Smooth muscle cell (in vitro differentiated cells): ENCODE measurements around the gene DISC1. TPM values are rescaled to one million over a fixed set of nuclear protein-coding genes. Genes with fewer than 3 reads are reported as not detected.

Experiments used
- DNase-seq: peaks from one replicate; lab custom pipeline; 2025; ENCODE audit not compliant: unreplicated experiment; lab: John Stamatoyannopoulos, UW
- H2AFZ ChIP-seq: fragments of 200-600 bp; sonication (generic); 2 replicates; pipeline ENCODE4 v1.6.0; 2016; ENCODE audit warnings: antibody characterized with exemption, low read depth, mild to moderate bottlenecking
- H3F3A ChIP-seq: fragments of 200-600 bp; sonication (generic); 2 replicates; pipeline ENCODE4 v1.6.0; 2017; ENCODE audit warnings: antibody characterized with exemption, low read depth
- H3K27ac ChIP-seq: fragments of 200-600 bp; sonication (generic); 2 replicates; pipeline ENCODE4 v1.5.1; 2016; ENCODE audit warnings: low read depth, mild to moderate bottlenecking
- H3K27me3 ChIP-seq: fragments of 200-600 bp; sonication (generic); 2 replicates; pipeline ENCODE4 v1.6.1; 2016; ENCODE audit warnings: low read depth, mild to moderate bottlenecking
- H3K36me3 ChIP-seq: fragments of 200-600 bp; sonication (generic); 2 replicates; pipeline ENCODE4 v1.5.1; 2016; ENCODE audit warnings: low read depth
- H3K4me1 ChIP-seq: fragments of 200-600 bp; sonication (generic); 2 replicates; pipeline ENCODE4 v1.5.1; 2016; ENCODE audit warnings: low read depth
- H3K4me2 ChIP-seq: fragments of 200-600 bp; sonication (generic); 2 replicates; pipeline ENCODE4 v1.6.0; 2016; ENCODE audit warnings: mild to moderate bottlenecking
- H3K4me3 ChIP-seq: fragments of 200-600 bp; sonication (generic); 2 replicates; pipeline ENCODE4 v1.5.1; 2016; ENCODE audit warnings: mild to moderate bottlenecking
- H3K79me2 ChIP-seq: fragments of 200-600 bp; sonication (generic); 2 replicates; pipeline ENCODE4 v1.6.0; 2016; ENCODE audit warnings: low read depth, mild to moderate bottlenecking
- H3K9ac ChIP-seq: fragments of 200-600 bp; sonication (generic); 2 replicates; pipeline ENCODE4 v1.6.0; 2016; ENCODE audit warnings: low read depth
- H3K9me3 ChIP-seq: fragments of 200-600 bp; sonication (generic); replicated peaks from 2 replicates; pipeline ENCODE4 v1.5.1; 2016; ENCODE audit warnings: low read depth
- H4K20me1 ChIP-seq: fragments of 200-600 bp; sonication (generic); 2 replicates; pipeline ENCODE4 v1.6.0; 2016; ENCODE audit warnings: low read depth
- CTCF ChIP-seq: fragments of 200-600 bp; sonication (generic); IDR thresholded peaks from 2 replicates; pipeline ENCODE4 v1.5.1; 2017; ENCODE audit warnings: borderline replicate concordance, mild to moderate bottlenecking, antibody characterized with exemption; ENCODE audit not compliant: insufficient read depth, poor library complexity, severe bottlenecking
- WGBS: methylation state at CpG from one replicate; pipeline ENCODE4 v1.1.7; 2016; ENCODE audit warnings: low lambda C conversion rate; 5-methylcytosine and 5-hydroxymethylcytosine counted together
- polyA plus RNA-seq: library from polyadenylated mRNA; unstranded; fragments of >200 nt; fragmentation: Nextera tagmentation; extraction: Ambion mirVana; gene quantifications from 2 replicates; pipeline ENCODE4 v1.2.1, GENCODE V29; 2016
- total RNA-seq: library from RNA; depleted of rRNA; stranded (reverse); fragments of >200 nt; gene quantifications from 2 replicates; pipeline ENCODE4 v1.2.3, GENCODE V29; 2014

The DISC1 gene
- total and polyA plus RNA-seq, 2 experiments from 2014 or later = 0.89 to 4.3 TPM

GRCh38 chr1:231850786-231851185 is 224.2 kb downstream of the DISC1 start:
- H4K20me1 ChIP-seq = no peaks in the 10 kb centered on the region
- no peaks in the 10 kb centered on the region for H3K36me3 ChIP-seq
- no peaks in the 10 kb centered on the region for H3F3A ChIP-seq
- H3K9me3 ChIP-seq = no peaks in the 10 kb centered on the region
- 68% methylated on average over 5 of the region's 5 CpGs for WGBS
- H3K4me1 ChIP-seq = no peaks in the 10 kb centered on the region
- no peak overlapping the region for H3K4me2 ChIP-seq
- no peaks in the 10 kb centered on the region for H3K27me3 ChIP-seq
- DNase-seq = no peak
- no peak overlapping the region for H3K27ac ChIP-seq
- H2AFZ ChIP-seq = no peak overlapping the region
- TF ChIP-seq CTCF = no peak
- H3K79me2 ChIP-seq = no peaks in the 10 kb centered on the region
- no peak overlapping the region for H3K9ac ChIP-seq
- H3K4me3 ChIP-seq = no peak overlapping the region

- WGBS = 95% methylated on average over 7 of the region's 7 CpGs
- H3F3A ChIP-seq = no peaks in the 10 kb centered on the region
- no peak for TF ChIP-seq CTCF
- no peaks in the 10 kb centered on the region for H3K27me3 ChIP-seq
- no peak overlapping the region for H2AFZ ChIP-seq
- no peak overlapping the region for H3K9ac ChIP-seq
- no peak overlapping the region for H3K4me2 ChIP-seq
- no peak for DNase-seq
- no peaks in the 10 kb centered on the region for H3K79me2 ChIP-seq
- H3K9me3 ChIP-seq = no peaks in the 10 kb centered on the region
- H3K36me3 ChIP-seq = no peaks in the 10 kb centered on the region
- H3K4me1 ChIP-seq = no peaks in the 10 kb centered on the region
- no peaks in the 10 kb centered on the region for H4K20me1 ChIP-seq
- H3K27ac ChIP-seq = no peak overlapping the region
- H3K4me3 ChIP-seq = no peak overlapping the region
Measured at GRCh38 chr1:231853588-231854207, 227.1 kb downstream of the DISC1 start.

- Histone ChIP-seq H3K9ac (no peak overlapping the region), H3F3A (no peaks in the 10 kb centered on the region), H3K27ac (no peak overlapping the region), H3K36me3 (no peaks in the 10 kb centered on the region), H3K79me2 (no peaks in the 10 kb centered on the region), H3K27me3 (no peaks in the 10 kb centered on the region), H2AFZ (no peak overlapping the region), H3K4me3 (no peak overlapping the region), H3K4me1 (no peaks in the 10 kb centered on the region), H3K4me2 (no peak overlapping the region), H3K9me3 (no peaks in the 10 kb centered on the region), H4K20me1 (no peaks in the 10 kb centered on the region)
- DNase-seq = no peak
- 92% methylated on average over 1 of the region's 1 CpG for WGBS
- no peak for TF ChIP-seq CTCF
Measured at GRCh38 chr1:231855361-231855760, 228.8 kb downstream of the DISC1 start.

GRCh38 chr1:231855926-231856325 is 229.3 kb downstream of the DISC1 start:
- Histone ChIP-seq H3K27ac (no peak overlapping the region), H3K4me2 (no peak overlapping the region), H4K20me1 (no peaks in the 10 kb centered on the region), H3K9me3 (no peaks in the 10 kb centered on the region), H3K4me3 (no peak overlapping the region), H3K79me2 (no peaks in the 10 kb centered on the region), H3K9ac (no peak overlapping the region), H3K27me3 (no peaks in the 10 kb centered on the region), H3F3A (no peaks in the 10 kb centered on the region), H3K36me3 (no peaks in the 10 kb centered on the region), H2AFZ (no peak overlapping the region), H3K4me1 (no peaks in the 10 kb centered on the region)
- DNase-seq = no peak
- WGBS = 97% methylated on average over 5 of the region's 5 CpGs
- no peak for TF ChIP-seq CTCF
